Measurements from ENCODE around the gene ULBP2.
"Not testable (repeated sequence)": the region's sequence is repeated elsewhere in the genome, so short reads cannot be mapped to it uniquely, and the experiment has no call there.

ULBP2 gene

GRCh38 chr6:149910721-149911151, 31.1 kb upstream of the ULBP2 start:
- peaks cover 10% of the 10 kb centered on the region for H3K27me3 ChIP-seq (ENCODE audit: insufficient read depth, low read length)
- WGBS, result 94% methylated on average over 23 of the region's 23 CpGs
- H3K9ac ChIP-seq (ENCODE audit: low read depth, low read length), result no peak overlapping the region
- peaks cover 14% of the 10 kb centered on the region for H3K9me3 ChIP-seq (ENCODE audit: insufficient read depth, low read depth, low read length)
- H3K27ac ChIP-seq (ENCODE audit: low read depth, low read length), result no peak overlapping the region
- H3K4me1 ChIP-seq (ENCODE audit: insufficient read depth, low read length), result no peaks in the 10 kb centered on the region
- H3K36me3 ChIP-seq (ENCODE audit: insufficient read depth, low read length), result no peaks in the 10 kb centered on the region
- H3K4me3 ChIP-seq (ENCODE audit: low read length), result no peak overlapping the region

GRCh38 chr6:149912680-149913079, 29.1 kb upstream of the ULBP2 start:
- peaks cover 10% of the 10 kb centered on the region for H3K27me3 ChIP-seq (ENCODE audit: insufficient read depth, low read length)
- WGBS, result 73% methylated on average over 1 of the region's 3 CpGs

GRCh38 chr6:149913085-149913484, 28.7 kb upstream of the ULBP2 start:
- WGBS, result 63% methylated on average over 2 of the region's 2 CpGs
- no peak overlapping the region for H3K27ac ChIP-seq (ENCODE audit: low read depth, low read length)
- peaks cover 12% of the 10 kb centered on the region for H3K9me3 ChIP-seq (ENCODE audit: insufficient read depth, low read depth, low read length)
- H3K4me3 ChIP-seq (ENCODE audit: low read length), result no peak overlapping the region
- H3K27me3 ChIP-seq (ENCODE audit: insufficient read depth, low read length), result peaks cover 14% of the 10 kb centered on the region
- no peaks in the 10 kb centered on the region for H3K36me3 ChIP-seq (ENCODE audit: insufficient read depth, low read length)
- H3K9ac ChIP-seq (ENCODE audit: low read depth, low read length), result no peak overlapping the region
- no peaks in the 10 kb centered on the region for H3K4me1 ChIP-seq (ENCODE audit: insufficient read depth, low read length)

More at GRCh38 chr6:149912680-149913079, 29.1 kb upstream of the ULBP2 start:
- not testable (repeated sequence) for H3K9ac ChIP-seq (ENCODE audit: low read depth, low read length); H3K27ac ChIP-seq (ENCODE audit: low read depth, low read length); H3K4me3 ChIP-seq (ENCODE audit: low read length); H3K4me1 ChIP-seq (ENCODE audit: insufficient read depth, low read length); H3K36me3 ChIP-seq (ENCODE audit: insufficient read depth, low read length)
- peaks cover 14% of the 10 kb centered on the region for H3K9me3 ChIP-seq (ENCODE audit: insufficient read depth, low read depth, low read length)

GRCh38 chr6:149913540-149914240, 28.1 kb upstream of the ULBP2 start:
- H3K9ac ChIP-seq (ENCODE audit: low read depth, low read length), result no peak overlapping the region
- no peaks in the 10 kb centered on the region for H3K36me3 ChIP-seq (ENCODE audit: insufficient read depth, low read length)
- H3K27ac ChIP-seq (ENCODE audit: low read depth, low read length), result no peak overlapping the region
- WGBS, result 74% methylated on average over 9 of the region's 9 CpGs
- no peak overlapping the region for H3K4me3 ChIP-seq (ENCODE audit: low read length)
- H3K9me3 ChIP-seq (ENCODE audit: insufficient read depth, low read depth, low read length), result peaks cover 6% of the 10 kb centered on the region
- H3K4me1 ChIP-seq (ENCODE audit: insufficient read depth, low read length), result no peaks in the 10 kb centered on the region
- peaks cover 20% of the 10 kb centered on the region for H3K27me3 ChIP-seq (ENCODE audit: insufficient read depth, low read length)

GRCh38 chr6:149915970-149916865, 25.6 kb upstream of the ULBP2 start:
- no peak overlapping the region for H3K27ac ChIP-seq (ENCODE audit: low read depth, low read length)
- no peak overlapping the region for H3K9ac ChIP-seq (ENCODE audit: low read depth, low read length)
- no peak overlapping the region for H3K4me3 ChIP-seq (ENCODE audit: low read length)
- 90% methylated on average over 10 of the region's 10 CpGs for WGBS
- no peaks in the 10 kb centered on the region for H3K36me3 ChIP-seq (ENCODE audit: insufficient read depth, low read length)
- H3K4me1 ChIP-seq (ENCODE audit: insufficient read depth, low read length), result no peaks in the 10 kb centered on the region
- peaks cover 43% of the 10 kb centered on the region for H3K27me3 ChIP-seq (ENCODE audit: insufficient read depth, low read length)
- no peaks in the 10 kb centered on the region for H3K9me3 ChIP-seq (ENCODE audit: insufficient read depth, low read depth, low read length)

GRCh38 chr6:149917679-149918078, 24.1 kb upstream of the ULBP2 start:
- no peak overlapping the region for H3K9ac ChIP-seq (ENCODE audit: low read depth, low read length)
- H3K27ac ChIP-seq (ENCODE audit: low read depth, low read length), result no peak overlapping the region
- no peaks in the 10 kb centered on the region for H3K4me1 ChIP-seq (ENCODE audit: insufficient read depth, low read length)
- no peaks in the 10 kb centered on the region for H3K36me3 ChIP-seq (ENCODE audit: insufficient read depth, low read length)
- peaks cover 57% of the 10 kb centered on the region for H3K27me3 ChIP-seq (ENCODE audit: insufficient read depth, low read length)
- whole genome bisulfite sequencing, result 95% methylated on average over 2 of the region's 2 CpGs
- no peaks in the 10 kb centered on the region for H3K9me3 ChIP-seq (ENCODE audit: insufficient read depth, low read depth, low read length)
- no peak overlapping the region for H3K4me3 ChIP-seq (ENCODE audit: low read length)

- Histone ChIP-seq H3K27ac (ENCODE audit: low read depth, low read length) (no peak overlapping the region), H3K4me1 (ENCODE audit: insufficient read depth, low read length) (no peaks in the 10 kb centered on the region), H3K9ac (ENCODE audit: low read depth, low read length) (no peak overlapping the region), H3K27me3 (ENCODE audit: insufficient read depth, low read length) (peaks cover 60% of the 10 kb centered on the region), H3K4me3 (ENCODE audit: low read length) (no peak overlapping the region), H3K36me3 (ENCODE audit: insufficient read depth, low read length) (no peaks in the 10 kb centered on the region), H3K9me3 (ENCODE audit: insufficient read depth, low read depth, low read length) (no peaks in the 10 kb centered on the region)
- 77% methylated on average over 6 of the region's 6 CpGs for WGBS
Observed at GRCh38 chr6:149918151-149918905, 23.5 kb upstream of the ULBP2 start.

- peaks cover 66% of the 10 kb centered on the region for H3K27me3 ChIP-seq (ENCODE audit: insufficient read depth, low read length)
- WGBS, result 88% methylated on average over 7 of the region's 11 CpGs
Observed at GRCh38 chr6:149919126-149919833, 22.5 kb upstream of the ULBP2 start.

GRCh38 chr6:149919834-149920225, 22.0 kb upstream of the ULBP2 start:
- peaks cover 69% of the 10 kb centered on the region for H3K27me3 ChIP-seq (ENCODE audit: insufficient read depth, low read length)
- 71% methylated on average over 4 of the region's 4 CpGs for WGBS
- H3K9ac ChIP-seq (ENCODE audit: low read depth, low read length), result no peak overlapping the region

More at GRCh38 chr6:149919126-149919833, 22.5 kb upstream of the ULBP2 start:
- H3K9me3 ChIP-seq (ENCODE audit: insufficient read depth, low read depth, low read length); H3K9ac ChIP-seq (ENCODE audit: low read depth, low read length); H3K4me1 ChIP-seq (ENCODE audit: insufficient read depth, low read length); H3K27ac ChIP-seq (ENCODE audit: low read depth, low read length); H3K36me3 ChIP-seq (ENCODE audit: insufficient read depth, low read length); H3K4me3 ChIP-seq (ENCODE audit: low read length): not testable (repeated sequence)

GRCh38 chr6:149921361-149921760, 20.5 kb upstream of the ULBP2 start:
- H3K27ac ChIP-seq (ENCODE audit: low read depth, low read length), result no peak overlapping the region
- peaks cover 84% of the 10 kb centered on the region for H3K27me3 ChIP-seq (ENCODE audit: insufficient read depth, low read length)
- no peaks in the 10 kb centered on the region for H3K9me3 ChIP-seq (ENCODE audit: insufficient read depth, low read depth, low read length)
- H3K4me1 ChIP-seq (ENCODE audit: insufficient read depth, low read length), result no peaks in the 10 kb centered on the region
- 78% methylated on average over 6 of the region's 6 CpGs for WGBS
- no peak overlapping the region for H3K9ac ChIP-seq (ENCODE audit: low read depth, low read length)
- no peaks in the 10 kb centered on the region for H3K36me3 ChIP-seq (ENCODE audit: insufficient read depth, low read length)
- no peak overlapping the region for H3K4me3 ChIP-seq (ENCODE audit: low read length)

More at GRCh38 chr6:149919834-149920225, 22.0 kb upstream of the ULBP2 start:
- no peaks in the 10 kb centered on the region for H3K9me3 ChIP-seq (ENCODE audit: insufficient read depth, low read depth, low read length)
- no peaks in the 10 kb centered on the region for H3K36me3 ChIP-seq (ENCODE audit: insufficient read depth, low read length)
- H3K4me3 ChIP-seq (ENCODE audit: low read length), result no peak overlapping the region
- H3K27ac ChIP-seq (ENCODE audit: low read depth, low read length), result no peak overlapping the region
- H3K4me1 ChIP-seq (ENCODE audit: insufficient read depth, low read length), result no peaks in the 10 kb centered on the region

All from HUES64 (cell line).